NAMALWA (cell line): ENCODE measurements around the gene HMCES.

Experiments used
- DNase-seq: peaks from one replicate; pipeline ENCODE4 v3.0.0-alpha.2; 2015; ENCODE audit warnings: low spot score

The HMCES gene

DNA sequence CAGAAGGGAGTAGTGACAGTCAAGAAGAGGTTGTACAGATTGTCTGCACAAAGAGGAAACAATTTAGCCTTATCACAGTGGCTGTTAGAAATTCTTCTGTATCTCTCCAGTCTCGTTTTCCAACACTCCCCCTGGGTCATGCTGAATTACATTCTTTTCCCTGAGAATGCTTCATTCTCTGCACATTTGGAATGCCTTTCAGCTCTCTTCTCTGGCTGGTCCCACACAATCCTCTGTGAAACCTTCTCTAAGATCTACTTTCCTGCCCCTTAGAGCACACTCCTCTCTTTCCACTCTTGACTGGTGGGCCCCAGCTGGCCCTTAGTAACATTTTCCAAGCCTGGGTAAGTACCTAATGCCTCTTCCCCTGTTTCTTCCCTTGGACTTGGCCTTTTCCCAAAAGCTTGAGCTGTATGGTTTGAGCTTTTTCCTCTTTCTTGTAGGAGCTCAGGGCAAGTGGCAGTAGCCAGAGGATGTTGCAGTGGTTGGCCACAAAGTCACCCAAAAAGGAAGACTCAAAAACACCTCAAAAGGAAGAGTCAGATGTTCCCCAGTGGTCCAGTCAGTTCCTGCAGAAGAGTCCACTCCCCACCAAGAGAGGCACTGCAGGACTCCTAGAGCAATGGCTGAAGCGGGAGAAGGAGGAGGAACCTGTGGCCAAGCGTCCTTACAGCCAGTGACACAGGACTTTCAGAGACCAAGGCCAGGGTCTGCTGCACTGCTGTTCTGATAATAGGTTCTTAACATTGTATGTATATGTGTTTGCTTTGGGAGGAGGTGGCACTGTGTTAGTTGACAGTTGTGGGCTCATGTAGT, 25.7 kb downstream of the HMCES start:
- DNase-seq: no peak

DNA sequence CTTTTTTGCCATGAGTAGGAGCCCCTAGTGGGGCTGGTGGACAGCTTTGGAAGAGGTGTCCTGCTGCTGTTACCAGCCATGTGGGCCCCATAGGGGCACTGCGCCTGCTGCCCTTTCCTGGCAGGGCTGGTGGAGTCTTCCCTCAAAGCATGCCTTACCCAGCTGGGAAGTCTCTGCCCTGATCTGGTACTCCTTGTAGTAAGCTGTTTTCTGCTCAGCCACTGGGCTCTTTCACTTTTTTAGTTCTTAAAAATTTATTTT, 26.2 kb downstream of the HMCES start:
- DNase-seq: no peak

GRCh38 chr3:129305592-129306091, 27.0 kb downstream of the HMCES start:
- DNase-seq: no peak

GRCh38 chr3:129308636-129309035, 30.0 kb downstream of the HMCES start:
- DNase-seq: no peak

- no peak for DNase-seq
Observed at GRCh38 chr3:129310111-129311011, 31.7 kb downstream of the HMCES start.

DNA sequence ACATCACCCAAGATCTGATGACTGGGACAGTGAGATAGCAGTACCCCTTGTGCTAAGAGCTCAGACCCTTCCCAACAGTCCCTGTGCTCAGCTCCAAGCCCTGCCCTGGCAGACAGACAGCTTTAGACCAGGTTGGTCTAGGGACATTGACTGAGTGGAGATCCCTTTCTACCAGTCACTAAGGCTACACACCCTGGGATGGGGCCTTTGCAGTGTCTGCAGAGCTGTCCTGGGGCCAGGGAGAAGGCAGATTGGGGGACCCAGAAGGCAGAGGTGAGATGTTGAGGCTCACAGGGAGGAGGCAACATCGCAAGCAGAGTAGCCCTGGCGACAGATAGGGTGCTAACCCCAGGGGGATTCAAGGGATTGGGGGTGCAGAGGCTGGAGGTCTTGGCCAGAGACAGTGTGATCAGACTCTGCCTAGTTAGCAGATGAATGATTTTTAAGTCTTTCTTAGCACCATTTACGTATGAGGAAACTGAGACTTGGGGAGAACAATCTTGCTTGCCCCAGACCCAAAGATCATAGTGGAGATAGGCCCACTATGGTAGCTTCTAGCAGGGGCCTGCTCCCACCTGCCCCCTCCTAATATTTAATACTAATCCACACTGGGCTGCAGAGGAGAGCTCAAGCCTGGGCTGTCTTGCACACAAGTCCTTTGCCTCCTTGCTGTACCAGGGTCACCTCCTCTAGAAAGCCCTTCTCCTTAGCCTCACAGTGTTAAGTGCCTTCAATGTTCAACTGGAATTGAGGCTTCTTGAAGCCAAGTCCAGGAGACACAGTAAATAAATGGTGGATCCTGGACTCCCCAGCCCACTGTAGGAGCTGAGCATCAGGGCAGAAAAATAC, 32.6 kb downstream of the HMCES start:
- no peak for DNase-seq

DNA sequence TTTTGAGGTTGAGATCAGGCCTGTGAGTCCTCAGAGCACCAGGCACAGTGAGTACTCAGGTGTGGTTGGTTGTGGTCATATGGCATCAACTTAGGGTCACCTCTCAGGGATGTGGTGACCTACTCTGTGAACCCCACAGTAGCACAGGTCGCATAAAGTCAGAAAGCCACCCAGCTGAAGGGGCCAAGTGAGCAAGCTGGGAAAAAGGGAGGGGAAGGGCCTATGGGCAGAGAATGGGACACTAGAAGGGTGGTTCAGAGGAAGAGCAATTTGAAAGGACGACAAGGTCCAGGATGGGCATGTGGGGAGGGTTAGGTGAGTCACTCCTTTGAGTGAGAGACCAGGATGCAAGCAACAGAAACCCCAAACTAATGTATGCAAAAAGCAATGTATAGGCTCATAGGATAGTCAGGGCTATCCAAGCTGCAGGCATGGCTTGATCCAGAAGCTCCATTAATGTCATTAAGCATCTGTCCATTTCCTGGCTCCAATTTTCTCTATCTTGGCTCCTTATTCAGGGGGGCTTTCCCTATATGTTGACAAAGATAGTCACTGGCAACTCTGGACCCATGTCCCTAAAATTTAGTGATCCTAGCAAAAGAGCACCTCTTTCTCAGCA, 33.5 kb downstream of the HMCES start:
- DNase-seq: no peak

DNA sequence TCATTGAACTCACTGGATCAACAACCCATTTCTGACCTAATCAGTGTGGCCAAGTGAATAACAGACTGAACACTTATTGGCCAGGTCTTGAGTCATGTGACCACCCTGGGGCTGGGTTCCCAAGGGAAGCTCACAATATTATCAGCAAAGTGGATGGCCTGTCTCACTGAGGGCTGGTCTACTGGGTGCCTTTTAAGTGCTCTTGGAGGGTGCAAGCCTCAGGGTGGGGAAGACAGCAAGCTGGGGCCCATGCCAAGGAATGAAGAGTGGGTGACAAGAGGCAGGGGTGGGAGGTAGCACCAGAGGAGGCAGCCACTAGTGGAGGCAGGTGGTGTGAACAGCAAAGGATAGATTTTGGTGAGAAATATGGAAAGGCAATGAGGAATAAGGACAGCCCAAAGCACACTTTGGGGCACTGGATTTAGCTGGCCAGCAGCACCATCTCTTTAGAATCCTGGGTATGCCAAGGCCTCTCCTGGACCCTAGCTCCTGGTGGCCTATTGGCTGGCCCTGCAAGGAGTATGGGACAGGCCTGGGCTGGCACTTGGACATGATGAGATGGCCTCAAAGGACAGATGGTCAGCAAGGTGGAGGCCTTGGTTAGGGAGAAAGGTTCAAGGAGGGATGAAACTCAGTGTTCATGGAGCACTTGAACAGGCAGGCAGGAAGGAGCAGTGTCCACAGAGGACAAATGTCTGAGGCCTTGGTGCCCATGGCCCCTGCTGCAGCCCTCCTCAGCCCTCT, 34.2 kb downstream of the HMCES start:
- DNase-seq: no peak

- DNase-seq: no peak
Observed at GRCh38 chr3:129313415-129313664, 34.7 kb downstream of the HMCES start.

GRCh38 chr3:129313665-129314385, 35.2 kb downstream of the HMCES start:
- peak; percentile 54 for DNase-seq

DNA sequence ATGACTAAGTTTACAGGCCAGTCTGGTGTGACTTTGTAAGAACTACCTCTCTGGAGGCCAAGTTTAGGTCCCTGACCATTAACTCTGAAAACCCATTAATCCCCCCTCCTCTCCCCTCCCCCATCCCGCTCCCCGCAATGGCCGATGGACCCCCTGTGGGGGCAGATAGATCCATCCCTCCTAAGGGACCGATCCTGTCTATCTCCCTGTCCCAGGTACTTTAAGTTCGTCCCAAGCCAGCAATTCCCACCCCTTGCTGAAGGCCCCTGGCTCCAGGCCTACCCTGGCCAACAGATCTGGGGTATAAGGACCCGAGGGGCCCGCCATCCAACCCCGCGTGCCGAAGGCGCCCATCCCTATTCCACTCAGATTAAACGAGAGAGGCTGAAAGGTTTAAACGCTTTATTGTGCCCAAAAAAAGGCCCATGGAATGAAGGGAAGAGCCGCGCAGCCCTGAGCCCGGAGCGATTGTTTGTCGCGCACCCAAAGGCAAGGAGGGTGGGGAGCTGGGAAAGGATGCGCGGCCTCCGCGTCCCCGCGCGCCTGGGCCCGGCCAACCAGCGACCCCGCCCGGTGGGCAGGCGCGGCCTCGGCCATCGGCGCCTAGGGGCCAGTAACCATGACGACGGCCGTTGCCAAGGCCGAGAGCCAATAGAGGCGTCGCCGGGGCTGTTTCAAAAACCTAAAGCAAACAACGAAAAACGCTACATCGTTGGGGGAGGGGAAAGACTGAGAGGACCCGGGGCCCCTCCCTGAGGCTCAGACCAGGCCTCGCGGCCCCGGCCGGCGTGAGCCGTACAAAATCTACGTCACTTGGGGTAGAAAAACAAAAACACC, 35.9 kb downstream of the HMCES start:
- DNase-seq: peak; percentile 89

DNA sequence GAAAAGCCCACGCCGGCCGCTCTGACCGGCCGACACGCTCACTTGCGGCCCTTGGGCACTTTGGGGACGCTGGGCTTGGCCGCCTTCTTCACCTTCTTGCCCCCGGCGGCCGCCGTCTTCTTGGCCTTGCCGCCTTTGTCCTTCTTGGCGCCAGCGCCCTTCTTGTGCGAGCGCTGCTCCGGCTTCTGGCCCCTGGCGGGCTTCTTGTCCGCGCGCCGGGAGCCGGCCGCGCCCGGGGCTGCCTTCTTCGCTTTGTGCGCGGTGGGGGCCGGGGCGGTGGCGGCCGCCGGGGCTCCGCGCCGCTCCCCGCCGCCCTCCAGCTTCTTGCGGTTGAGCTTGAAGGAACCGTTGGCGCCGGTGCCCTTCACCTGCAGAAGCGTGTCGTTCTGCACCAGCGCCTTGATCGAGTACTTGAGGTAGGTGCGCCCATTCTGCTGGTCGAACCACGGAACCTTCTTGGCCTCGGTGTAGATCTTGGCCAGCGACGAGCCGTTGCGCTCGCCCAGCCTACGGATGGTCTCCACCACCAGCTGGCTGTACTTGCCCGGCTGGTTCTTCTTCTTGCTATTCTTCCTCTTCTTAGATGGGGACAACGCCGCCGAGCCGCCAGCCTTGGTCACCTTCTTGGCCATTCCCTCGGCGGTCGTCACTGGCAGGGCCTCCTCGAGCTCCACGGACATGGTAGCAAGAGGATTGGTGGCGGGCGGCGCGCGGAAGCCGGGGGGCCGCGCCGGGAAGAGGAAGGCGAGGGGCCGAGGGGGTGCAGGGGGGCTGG, 36.7 kb downstream of the HMCES start:
- peak; percentile 61 for DNase-seq

GRCh38 chr3:129315998-129316247, 37.3 kb downstream of the HMCES start:
- DNase-seq: no peak

DNA sequence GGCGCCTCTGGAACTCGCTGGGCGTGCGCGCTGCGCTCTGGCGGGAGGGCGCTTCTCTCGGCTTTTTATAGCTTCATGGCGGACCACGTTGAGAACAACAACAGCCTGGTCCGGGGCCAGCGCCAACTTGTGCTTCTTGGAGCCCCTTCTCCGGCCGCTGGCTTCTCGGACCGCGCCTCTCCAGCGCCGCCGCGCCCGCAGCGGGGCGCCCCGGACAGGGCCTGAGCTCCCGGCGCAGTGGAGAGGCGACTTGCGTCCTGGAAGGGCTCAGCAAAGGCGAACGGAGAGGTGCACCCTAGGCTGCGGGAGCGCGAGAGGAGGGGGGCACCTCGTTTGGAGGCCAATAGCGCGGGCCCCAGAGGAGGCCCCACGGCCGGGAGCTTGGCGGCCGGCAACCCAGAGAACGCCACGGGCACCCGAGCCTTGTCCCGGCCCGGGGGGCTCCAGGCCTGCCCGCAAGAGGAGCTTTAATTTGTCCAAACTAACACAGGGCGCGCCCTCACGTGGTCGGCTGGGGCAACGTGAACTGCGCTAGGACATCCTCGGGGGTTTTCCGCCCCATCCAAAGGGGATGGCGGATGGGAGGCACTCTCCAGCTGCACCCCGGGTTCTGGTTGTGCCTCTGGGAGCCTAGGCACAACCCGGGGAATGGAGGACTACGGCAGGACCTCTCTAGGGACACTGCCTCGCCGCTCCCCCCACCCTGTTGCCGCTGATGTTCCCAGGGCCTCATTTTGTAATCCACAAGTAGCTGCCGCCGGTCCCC, 37.8 kb downstream of the HMCES start:
- DNase-seq: peak; percentile 85

GRCh38 chr3:129317014-129317771, 38.5 kb downstream of the HMCES start:
- DNase-seq: no peak

DNA sequence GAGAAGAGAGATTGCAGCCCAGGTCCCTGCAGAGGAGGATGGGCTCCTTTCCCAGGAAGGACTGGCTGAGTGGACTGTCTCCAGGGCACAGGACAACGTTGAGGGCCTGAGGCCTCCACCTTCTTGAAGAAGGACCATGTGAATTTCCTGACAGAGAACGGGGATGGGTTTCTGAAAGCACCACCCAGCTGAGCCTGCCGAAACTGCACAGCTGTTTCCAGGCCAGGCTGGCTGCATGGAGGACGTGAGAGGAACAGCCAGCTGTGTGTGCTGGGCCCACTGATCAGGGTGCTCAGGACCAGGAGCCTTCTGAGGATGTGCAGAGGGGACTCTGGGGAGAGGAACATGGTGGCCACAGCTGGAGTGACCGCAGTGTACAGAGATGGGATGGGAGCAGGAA, 39.2 kb downstream of the HMCES start:
- DNase-seq: peak; percentile 62

DNA sequence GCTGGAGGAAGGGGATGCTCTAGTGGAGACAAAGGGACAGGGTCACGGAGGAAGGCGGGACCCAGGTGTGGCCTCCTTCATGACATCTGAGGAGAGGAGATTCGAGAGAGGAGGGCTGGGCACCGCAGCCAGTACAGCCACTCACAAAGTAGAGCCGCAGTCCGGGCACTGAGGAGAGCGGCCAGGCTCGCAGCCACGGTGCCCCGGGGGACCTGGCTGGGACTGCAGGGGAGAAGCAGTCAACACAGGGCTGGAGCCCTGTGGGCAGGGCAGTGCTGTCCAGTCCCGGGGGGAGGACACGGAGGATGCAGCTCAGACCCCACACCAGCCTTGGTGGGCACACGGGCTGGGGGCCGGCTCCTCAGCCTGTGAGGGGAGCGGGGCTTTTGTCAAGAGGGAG, 40.3 kb downstream of the HMCES start:
- no peak for DNase-seq

GRCh38 chr3:129320261-129320660, 41.6 kb downstream of the HMCES start:
- no peak for DNase-seq
